ENCODE results near the gene NCOR2. TPM values are rescaled to one million over a fixed set of nuclear protein-coding genes. Genes with fewer than 3 reads are reported as not detected.

The NCOR2 gene
- total and polyA plus RNA-seq, 2 of the 4 experiments (the other 2 are of a cell fraction), result 12.9 to 40.8 TPM

DNA sequence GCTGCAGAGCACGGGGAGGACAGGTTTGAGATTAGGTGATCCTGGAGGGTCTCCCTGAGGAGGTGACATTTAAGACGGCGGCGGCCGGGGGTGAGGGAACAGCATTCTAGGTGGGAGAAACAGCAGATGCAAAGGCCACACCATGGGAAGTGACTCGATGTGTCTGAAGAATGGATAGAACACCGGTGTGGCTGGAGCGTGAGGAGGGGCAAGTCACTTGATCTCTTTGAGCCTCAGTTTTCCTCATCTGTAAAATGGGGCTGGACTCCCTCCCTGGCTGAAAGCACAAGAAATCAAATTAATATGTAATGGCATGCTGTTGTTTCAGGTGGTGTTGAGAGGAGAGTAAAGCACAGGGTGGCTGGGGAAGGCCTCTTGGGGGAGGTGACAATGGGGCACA, 10.0 kb upstream of the NCOR2 start:
- Histone ChIP-seq H4K20me1 (ENCODE audit: insufficient read depth, low read length) (no peaks in the 10 kb centered on the region), H3K18ac (ENCODE audit: low read depth, low read length) (no peak overlapping the region), H2BK5ac (ENCODE audit: low read depth, low read length, poor library complexity, severe bottlenecking) (no peak overlapping the region), H4K5ac (ENCODE audit: low read depth, low read length) (no peak overlapping the region), H3K56ac (ENCODE audit: extremely low read depth, insufficient read depth, low read length) (no peak overlapping the region), H3K4me2 (ENCODE audit: low read depth, low read length) (no peak overlapping the region), H3K9ac (ENCODE audit: low read depth, low read length) (no peak overlapping the region), H3K23ac (ENCODE audit: low read depth, low read length) (no peak overlapping the region), H3K27ac (ENCODE audit: insufficient read depth, low read length) (no peak overlapping the region), H2BK120ac (ENCODE audit: low read depth, low read length) (no peak overlapping the region), H2BK20ac (ENCODE audit: low read depth, low read length) (no peak overlapping the region), H3K9me3 (ENCODE audit: control insufficient read depth, insufficient read depth, low read length) (peaks cover 13% of the 10 kb centered on the region), H2AK5ac (ENCODE audit: low read depth, low read length) (no peak overlapping the region), H3K9me1 (ENCODE audit: insufficient read depth, low read length) (peaks cover 3% of the 10 kb centered on the region; the same call in 1 of the 2 replicates), H3K4me3 (ENCODE audit: insufficient read depth, low read depth, low read length) (no peak overlapping the region), H2BK15ac (ENCODE audit: low read depth, low read length) (no peak overlapping the region), H3K4me1 (ENCODE audit: control insufficient read depth, insufficient read depth, low read length) (peaks cover 7% of the 10 kb centered on the region; the same call in 1 of the 2 replicates), H3K27me3 (ENCODE audit: control insufficient read depth, insufficient read depth, low read length) (no peaks in the 10 kb centered on the region), H2AK9ac (replicated peaks; ENCODE audit: low read depth, low read length, poor library complexity) (no peak overlapping the region), H3K36me3 (ENCODE audit: control insufficient read depth, insufficient read depth, low read length) (no peaks in the 10 kb centered on the region), H4K91ac (ENCODE audit: insufficient read depth, low read depth, low read length) (no peak overlapping the region), H3K14ac (replicated peaks; ENCODE audit: low read depth, low read length) (no peak overlapping the region), H4K8ac (ENCODE audit: low read depth in 2 of 2, low read length in 2 of 2) (no peak overlapping the region), H3K79me1 (ENCODE audit: low read depth in 1 of 2, low read length in 2 of 2) (no peaks in the 10 kb centered on the region), H2AFZ (replicated peaks; ENCODE audit: low read length, poor library complexity) (peak overlapping the region; percentile 23), H3K4ac (ENCODE audit: low read depth, low read length) (no peak overlapping the region)
- ATAC-seq (ENCODE audit: low read depth) (no peak), DNase-seq (no peak)
- intact Hi-C loops (cut with micrococcal nuclease), result no loop called here
- BruUV-seq (replicated peaks), result no TSS peak
- POLR2A ChIA-PET (ENCODE audit: unreplicated experiment), result no interaction called here
- CTCF ChIA-PET, result no interaction called here
- dilution Hi-C loops (cut with HindIII; ENCODE audit: low sequenced_read_pairs, unreplicated experiment), result no loop called here
- TF ChIP-seq RAD21 (IDR thresholded peaks at IDR 0.05; ENCODE audit: low read length), result no peak
- no peak for TF ChIP-seq MAZ (IDR thresholded peaks at IDR 0.05; ENCODE audit: borderline replicate concordance, low read depth, low read length)
- TF ChIP-seq, protein P1, sequence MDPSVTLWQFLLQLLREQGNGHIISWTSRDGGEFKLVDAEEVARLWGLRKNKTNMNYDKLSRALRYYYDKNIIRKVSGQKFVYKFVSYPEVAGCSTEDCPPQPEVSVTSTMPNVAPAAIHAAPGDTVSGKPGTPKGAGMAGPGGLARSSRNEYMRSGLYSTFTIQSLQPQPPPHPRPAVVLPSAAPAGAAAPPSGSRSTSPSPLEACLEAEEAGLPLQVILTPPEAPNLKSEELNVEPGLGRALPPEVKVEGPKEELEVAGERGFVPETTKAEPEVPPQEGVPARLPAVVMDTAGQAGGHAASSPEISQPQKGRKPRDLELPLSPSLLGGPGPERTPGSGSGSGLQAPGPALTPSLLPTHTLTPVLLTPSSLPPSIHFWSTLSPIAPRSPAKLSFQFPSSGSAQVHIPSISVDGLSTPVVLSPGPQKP (IDR thresholded peaks at IDR 0.05; ENCODE audit: borderline replicate concordance, low read depth, low read length), result no peak
- TF ChIP-seq POLR2A (IDR thresholded peaks at IDR 0.05; ENCODE audit: low read depth, low read length), result no peak
- no peak for TF ChIP-seq MXI1 (IDR thresholded peaks at IDR 0.05; ENCODE audit: borderline replicate concordance, low read depth, low read length)
- no peak for TF ChIP-seq BHLHE40 (IDR thresholded peaks at IDR 0.05; ENCODE audit: low read depth, low read length)
- in situ Hi-C loops (cut with MboI; ENCODE audit: low sequenced_read_pairs), result no loop called here
- 88% methylated on average over 8 of the region's 8 CpGs; no CpG with 5 or more reads in 1 of the 2 experiments for WGBS, 2 experiments (ENCODE audit: extremely low coverage in 2 of 2, insufficient read length in 1 of 2)

All from IMR-90 (cell line).